Heart left ventricle (tissue), 13 donors: ENCODE measurements around the gene PKN2.

Source experiments
- CTCF ChIP-seq, 12 donors: fragments of 200-600 bp; sonication (generic) in 4 of 12; IDR thresholded peaks; one replicate each; pipeline versions ENCODE4 v1.5.0 to v1.8.0; 2018 to 2022; ENCODE audit warnings: antibody characterized with exemption in 12 of 12, mild to moderate bottlenecking in 5 of 12
- POLR2A ChIP-seq, 2 donors: fragments of 450-650 bp; IDR thresholded peaks; one replicate each; pipeline ENCODE4 v1.6.1; 2017; ENCODE audit warnings: antibody characterized with exemption in 2 of 2, mild to moderate bottlenecking in 2 of 2, moderate library complexity in 2 of 2
- donor health status: ischemic (EF 13 %, LVEDD 7.1; RV severe dilation, severe dysfunction).
- donor health status: DM: no; HTN: yes; CAD: no.
- donor health status: DM: no; HTN: no; CAD: no.
- donor health status: ischemic (EF 25% LVEDD 6.9; RV normal size, moderate dysfunction).
- donor health status: ischemic (EF 25% LVEDD 5.7; RV mildly dilated, moderate dysfunction).
- donor health status: ischemic (EF 35%, LVEDD 5.7; RV mildly dilated, moderate dysfunction).
- donor health status: nonischemic (EF 11% LVEDD 7.7; RV severe dilation, severe dysfunction).
- donor health status: DM: yes; HTN: yes; CAD: no.
- donor health status: PGD.
- donor health status: ischemic (EF 29% LVEDD 5.4; RV normal size, mild dysfunction).
- donor health status: nonischemic (EF 23%, LVEDD 6.1; RV moderate dilation, normal function).

- TF ChIP-seq CTCF (IDR thresholded peaks at IDR 0.05): no peak
- no peak for TF ChIP-seq POLR2A (IDR thresholded peaks at IDR 0.05)
Measured at GRCh38 chr1:88661188-88661587, 22.9 kb upstream of the PKN2 start.
